Limb (tissue), 2 donors: ENCODE data around the gene PRKAR1A.

Source experiments
- DNase-seq, 2 donors: peaks; one replicate each; pipeline ENCODE4 v3.0.0-alpha.2; 2016; ENCODE audit errors: extremely low spot score in 2 of 2

PRKAR1A gene

GRCh38 chr17:68599552-68600066, 87.4 kb downstream of the PRKAR1A start:
- no peak for DNase-seq

GRCh38 chr17:68600067-68600930, 88.1 kb downstream of the PRKAR1A start:
- DNase-seq, result peak in 1 of 2 donors; percentile 62
